ENCODE data around the gene PMEPA1.

Gene PMEPA1

DNA sequence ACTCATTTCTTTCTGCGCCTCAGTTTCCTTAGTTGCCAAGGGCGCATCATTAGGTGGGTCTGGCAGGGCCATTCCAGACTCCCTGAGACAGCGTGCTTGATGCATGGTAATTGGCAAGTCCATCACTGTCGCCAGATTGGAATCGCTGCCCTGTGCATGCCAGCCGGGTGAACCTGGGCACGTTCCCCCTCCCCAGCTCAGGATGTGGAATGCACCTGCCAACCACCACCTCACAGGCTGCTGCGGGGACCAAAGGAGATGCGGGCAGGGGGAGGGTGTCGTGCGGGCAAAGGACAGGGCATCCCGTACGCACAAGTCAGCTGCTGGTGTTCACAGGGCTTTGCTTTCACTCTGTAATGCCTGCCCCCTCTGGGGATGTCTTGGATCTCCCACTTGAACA is 36.4 kb upstream of the PMEPA1 start:
- Mint-ChIP-seq H3K27ac (no peak overlapping the region), H3K9me3 (peaks cover 0 to 4% of the 10 kb centered on the region in 2 donors), H3K4me1 (peaks cover 14 to 18% of the 10 kb centered on the region in 2 donors), H3K27me3 (peaks cover 39 to 46% of the 10 kb centered on the region in 2 donors), H3K4me3 (no peak overlapping the region), H3K36me3 (no peaks in the 10 kb centered on the region)
- no peak for DNase-seq
- ATAC-seq (replicated peaks): no peak

GRCh38 chr20:57744206-57744605 is 34.4 kb upstream of the PMEPA1 start:
- peaks cover 28 to 38% of the 10 kb centered on the region in 2 donors for H3K27me3 Mint-ChIP-seq
- H3K36me3 Mint-ChIP-seq: no peaks in the 10 kb centered on the region

DNA sequence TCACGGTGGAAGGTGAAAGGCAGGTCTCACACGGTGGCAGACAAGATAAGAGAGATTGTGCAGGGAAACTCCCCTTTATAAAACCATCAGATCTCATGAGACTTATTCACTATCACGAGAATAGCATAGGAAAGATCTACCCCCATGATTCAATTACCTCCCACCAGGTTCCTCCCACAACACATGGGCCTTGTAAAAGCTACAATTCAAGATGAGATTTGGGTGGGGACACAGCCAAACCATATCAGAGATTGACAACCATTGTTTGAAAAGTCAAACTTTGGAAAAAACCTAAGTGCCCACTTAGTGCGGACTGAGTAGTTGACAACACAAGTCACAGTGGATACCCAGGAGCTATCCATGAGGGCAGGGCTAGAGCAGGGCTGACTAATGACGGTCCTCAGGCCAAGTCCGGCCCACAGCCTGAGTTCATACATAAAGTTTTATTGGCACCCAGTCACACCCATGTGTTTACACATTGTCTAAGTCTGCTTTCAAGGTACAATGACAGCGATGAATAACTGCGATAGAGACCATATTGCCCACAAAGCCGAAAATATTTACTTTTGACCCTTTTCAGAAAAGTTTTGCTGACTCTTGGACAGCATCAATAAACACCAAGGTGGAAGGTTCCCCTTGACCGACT is 33.8 kb upstream of the PMEPA1 start:
- Mint-ChIP-seq H3K4me3 (no peak overlapping the region), H3K4me1 (peaks cover 4 to 6% of the 10 kb centered on the region in 2 donors), H3K36me3 (no peaks in the 10 kb centered on the region), H3K27me3 (peaks cover 28 to 32% of the 10 kb centered on the region in 2 donors), H3K9me3 (peaks cover 0 to 4% of the 10 kb centered on the region in 2 donors), H3K27ac (peak overlapping the region; percentile 62)
- no peak for ATAC-seq (replicated peaks)
- DNase-seq: no peak

More at GRCh38 chr20:57744206-57744605, 34.4 kb upstream of the PMEPA1 start:
- DNase-seq (no peak), ATAC-seq (replicated peaks) (no peak)
- Mint-ChIP-seq H3K9me3 (peaks cover 0 to 4% of the 10 kb centered on the region in 2 donors), H3K4me3 (no peak overlapping the region), H3K27ac (no peak overlapping the region), H3K4me1 (peaks cover 10 to 12% of the 10 kb centered on the region in 2 donors)

GRCh38 chr20:57742507-57743181 is 32.8 kb upstream of the PMEPA1 start:
- Mint-ChIP-seq H3K27ac (no peak overlapping the region), H3K27me3 (peaks cover 26% of the 10 kb centered on the region in 2 donors), H3K36me3 (no peaks in the 10 kb centered on the region), H3K4me1 (no peaks in the 10 kb centered on the region), H3K4me3 (no peak overlapping the region), H3K9me3 (peaks cover 0 to 4% of the 10 kb centered on the region in 2 donors)
- ATAC-seq (replicated peaks) (no peak), DNase-seq (no peak)

DNA sequence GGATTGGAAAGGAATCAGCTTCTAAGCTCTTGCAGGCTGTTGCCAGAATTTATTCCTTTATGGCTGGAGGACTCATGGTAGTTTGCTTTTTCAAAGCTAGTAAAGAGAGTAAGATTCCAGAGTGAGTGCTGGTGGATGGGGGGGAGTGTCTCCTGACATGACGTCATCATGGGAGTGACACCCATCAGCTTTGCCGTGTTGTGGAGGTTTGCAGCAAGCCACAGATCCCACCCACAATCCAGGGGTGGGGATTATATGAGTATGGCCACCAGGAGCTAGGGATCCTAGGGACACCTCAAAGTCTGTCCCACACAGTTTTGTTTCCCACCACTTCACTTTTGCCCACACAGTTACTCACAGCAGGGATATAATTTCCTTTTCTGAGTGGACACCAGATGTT is 28.7 kb upstream of the PMEPA1 start:
- no peaks in the 10 kb centered on the region for H3K36me3 Mint-ChIP-seq
- no peak overlapping the region for H3K4me3 Mint-ChIP-seq
- no peak overlapping the region for H3K27ac Mint-ChIP-seq
- DNase-seq (no peak), ATAC-seq (replicated peaks) (no peak)
- H3K4me1 Mint-ChIP-seq: peaks cover 15% of the 10 kb centered on the region in 2 donors
- peaks cover 0 to 4% of the 10 kb centered on the region in 2 donors for H3K9me3 Mint-ChIP-seq
- peaks cover 36 to 45% of the 10 kb centered on the region in 2 donors for H3K27me3 Mint-ChIP-seq

DNA sequence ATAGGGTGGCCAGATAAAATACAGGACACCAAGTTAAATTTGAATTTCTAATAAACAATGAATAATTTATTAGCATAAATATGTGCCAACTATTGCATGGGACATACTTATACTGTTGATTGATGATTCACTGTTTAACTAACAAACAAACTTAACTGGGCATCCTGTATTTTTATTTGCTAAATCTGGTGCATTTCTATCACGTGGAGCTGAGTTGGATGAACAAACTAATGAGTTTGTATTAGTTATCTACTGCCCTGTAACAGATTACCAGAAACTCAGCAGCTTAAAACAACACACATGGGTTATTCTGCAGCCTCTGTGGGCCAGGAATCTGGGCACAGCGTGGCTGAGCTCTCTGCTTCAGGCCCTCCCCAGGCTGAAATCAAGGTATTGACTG is 28.2 kb upstream of the PMEPA1 start:
- ATAC-seq (replicated peaks) (no peak), DNase-seq (no peak)
- Mint-ChIP-seq H3K9me3 (peaks cover 0 to under 1% of the 10 kb centered on the region in 2 donors), H3K27ac (no peak overlapping the region), H3K4me3 (no peak overlapping the region), H3K27me3 (peaks cover 40 to 45% of the 10 kb centered on the region in 2 donors), H3K4me1 (peaks cover 15% of the 10 kb centered on the region in 2 donors), H3K36me3 (no peaks in the 10 kb centered on the region)

- peaks cover 39 to 43% of the 10 kb centered on the region in 2 donors for H3K27me3 Mint-ChIP-seq
Observed at GRCh38 chr20:57737349-57737748, 27.5 kb upstream of the PMEPA1 start.

GRCh38 chr20:57736738-57737347 is 27.0 kb upstream of the PMEPA1 start:
- Mint-ChIP-seq H3K27ac (no peak overlapping the region), H3K4me1 (peaks cover 15% of the 10 kb centered on the region in 2 donors), H3K4me3 (no peak overlapping the region), H3K9me3 (no peaks in the 10 kb centered on the region), H3K27me3 (peaks cover 34 to 38% of the 10 kb centered on the region in 2 donors), H3K36me3 (no peaks in the 10 kb centered on the region)
- DNase-seq (no peak), ATAC-seq (replicated peaks) (no peak)

More at GRCh38 chr20:57737349-57737748, 27.5 kb upstream of the PMEPA1 start:
- ATAC-seq (replicated peaks): no peak
- Mint-ChIP-seq H3K9me3 (no peaks in the 10 kb centered on the region), H3K4me3 (no peak overlapping the region), H3K27ac (no peak overlapping the region), H3K36me3 (no peaks in the 10 kb centered on the region), H3K4me1 (peaks cover 15% of the 10 kb centered on the region in 2 donors)
- no peak for DNase-seq

DNA sequence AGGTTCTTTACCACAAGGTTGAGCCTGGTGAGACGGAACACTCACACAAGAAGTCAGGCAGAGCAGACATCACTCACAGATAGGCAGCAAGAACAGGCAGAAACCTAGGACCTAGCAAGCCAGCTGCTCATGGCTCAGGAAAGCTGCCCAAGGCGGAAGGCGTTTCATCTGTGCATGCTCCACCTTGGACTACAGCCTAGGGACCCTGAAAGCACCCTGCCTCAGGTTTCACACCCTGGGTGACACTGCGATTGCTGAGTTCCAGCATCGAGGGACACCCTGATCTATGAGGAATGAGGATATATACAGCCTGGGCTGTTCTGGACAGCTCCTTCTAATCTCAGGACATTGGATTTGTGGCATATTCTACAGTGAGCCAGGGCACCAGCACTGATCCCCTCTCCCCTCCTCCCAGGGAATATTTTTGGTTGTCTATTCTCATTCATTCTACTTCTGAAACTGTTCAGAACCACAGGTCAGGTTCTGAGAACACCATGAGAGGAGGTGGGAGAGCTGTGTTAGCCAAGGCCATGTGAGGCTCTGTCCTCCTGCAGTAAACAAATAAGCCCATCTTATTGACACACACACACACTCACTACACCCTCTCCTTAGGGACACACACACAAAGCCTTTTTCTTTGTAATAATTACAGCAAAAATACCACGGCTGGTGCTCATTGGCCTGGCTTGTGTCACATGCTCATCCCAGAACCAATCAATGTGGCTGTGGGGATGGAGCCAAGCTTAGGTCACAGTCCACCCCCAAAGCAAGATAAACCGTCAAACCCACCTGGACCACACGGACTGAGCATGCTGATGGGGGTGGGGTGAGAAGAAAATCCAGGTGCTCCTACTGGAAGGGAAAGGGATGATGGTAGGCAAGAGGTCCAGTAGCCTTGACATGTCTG is 26.3 kb upstream of the PMEPA1 start:
- Mint-ChIP-seq H3K4me1 (peaks cover 15% of the 10 kb centered on the region in 2 donors), H3K27me3 (peaks cover 30 to 39% of the 10 kb centered on the region in 2 donors), H3K27ac (peak overlapping the region; percentile 52), H3K36me3 (no peaks in the 10 kb centered on the region), H3K9me3 (no peaks in the 10 kb centered on the region), H3K4me3 (no peak overlapping the region)
- ATAC-seq (replicated peaks) (peak in 1 of 2 donors; percentile 41), DNase-seq (no peak)

GRCh38 chr20:57734754-57735153 is 24.9 kb upstream of the PMEPA1 start:
- H3K27me3 Mint-ChIP-seq: peaks cover 29 to 39% of the 10 kb centered on the region in 2 donors
- no peak overlapping the region for H3K27ac Mint-ChIP-seq
- peak in 1 of 2 donors; percentile 45 for ATAC-seq (replicated peaks)
- H3K4me1 Mint-ChIP-seq: peaks cover 15% of the 10 kb centered on the region in 2 donors
- H3K36me3 Mint-ChIP-seq: no peaks in the 10 kb centered on the region
- H3K9me3 Mint-ChIP-seq: no peaks in the 10 kb centered on the region
- no peak for DNase-seq
- H3K4me3 Mint-ChIP-seq: no peak overlapping the region

DNA sequence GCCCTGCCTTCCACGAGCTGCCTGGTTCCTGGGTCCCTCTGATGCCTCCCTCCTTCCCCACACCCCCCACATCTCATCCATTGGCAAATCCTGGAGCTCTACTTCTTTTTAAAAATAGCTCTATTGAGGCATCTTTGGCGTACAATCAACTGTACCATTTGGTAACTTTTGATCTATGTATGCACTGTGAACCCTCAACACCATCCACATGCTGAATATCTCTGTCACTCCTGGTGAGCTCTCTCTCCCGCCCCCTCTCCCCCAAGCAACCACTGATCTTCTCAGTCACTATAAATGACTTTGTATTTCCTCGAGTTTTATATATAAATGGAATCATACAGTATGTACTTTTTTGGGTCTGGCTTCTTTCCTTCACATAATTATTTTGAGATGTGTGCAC is 22.4 kb upstream of the PMEPA1 start:
- ATAC-seq (replicated peaks): no peak
- H3K4me1 Mint-ChIP-seq: peaks cover 15% of the 10 kb centered on the region in 2 donors
- peaks cover 32 to 36% of the 10 kb centered on the region in 2 donors for H3K27me3 Mint-ChIP-seq
- no peaks in the 10 kb centered on the region for H3K9me3 Mint-ChIP-seq
- no peak for DNase-seq
- no peak overlapping the region for H3K4me3 Mint-ChIP-seq
- no peak overlapping the region for H3K27ac Mint-ChIP-seq
- no peaks in the 10 kb centered on the region for H3K36me3 Mint-ChIP-seq

- ATAC-seq (replicated peaks): no peak
- Mint-ChIP-seq H3K4me3 (no peak overlapping the region), H3K27me3 (peaks cover 31 to 36% of the 10 kb centered on the region in 2 donors)
Observed at GRCh38 chr20:57728762-57729161, 18.9 kb upstream of the PMEPA1 start.

DNA sequence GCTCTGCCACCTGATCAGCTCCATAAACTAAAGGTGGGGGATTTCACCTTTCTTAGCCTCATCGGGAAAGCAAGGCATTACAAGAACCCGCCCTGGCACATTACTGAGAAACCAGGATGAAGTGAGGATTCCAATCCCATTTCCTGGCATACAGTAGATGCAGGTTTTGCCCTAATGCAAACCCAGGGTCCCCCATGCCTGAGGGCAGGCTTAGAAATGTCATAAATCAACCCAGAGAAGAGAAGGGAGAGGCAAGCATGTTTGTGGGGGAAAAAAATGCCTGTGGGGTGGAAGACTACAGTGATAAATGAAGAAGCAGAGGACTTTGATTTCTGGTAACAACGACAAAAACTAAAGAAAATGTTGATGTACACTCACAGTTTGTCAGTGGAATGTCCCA is 18.0 kb upstream of the PMEPA1 start:
- no peak for DNase-seq
- peaks cover 0 to 2% of the 10 kb centered on the region in 2 donors for H3K36me3 Mint-ChIP-seq
- no peak overlapping the region for H3K27ac Mint-ChIP-seq
- no peaks in the 10 kb centered on the region for H3K4me1 Mint-ChIP-seq
- no peaks in the 10 kb centered on the region for H3K9me3 Mint-ChIP-seq
- ATAC-seq (replicated peaks): no peak
- no peak overlapping the region for H3K4me3 Mint-ChIP-seq
- peaks cover 29 to 38% of the 10 kb centered on the region in 2 donors for H3K27me3 Mint-ChIP-seq

More at GRCh38 chr20:57728762-57729161, 18.9 kb upstream of the PMEPA1 start:
- Mint-ChIP-seq H3K36me3 (peaks cover 0 to 2% of the 10 kb centered on the region in 2 donors), H3K9me3 (no peaks in the 10 kb centered on the region), H3K27ac (no peak overlapping the region), H3K4me1 (no peaks in the 10 kb centered on the region)
- DNase-seq: no peak

DNA sequence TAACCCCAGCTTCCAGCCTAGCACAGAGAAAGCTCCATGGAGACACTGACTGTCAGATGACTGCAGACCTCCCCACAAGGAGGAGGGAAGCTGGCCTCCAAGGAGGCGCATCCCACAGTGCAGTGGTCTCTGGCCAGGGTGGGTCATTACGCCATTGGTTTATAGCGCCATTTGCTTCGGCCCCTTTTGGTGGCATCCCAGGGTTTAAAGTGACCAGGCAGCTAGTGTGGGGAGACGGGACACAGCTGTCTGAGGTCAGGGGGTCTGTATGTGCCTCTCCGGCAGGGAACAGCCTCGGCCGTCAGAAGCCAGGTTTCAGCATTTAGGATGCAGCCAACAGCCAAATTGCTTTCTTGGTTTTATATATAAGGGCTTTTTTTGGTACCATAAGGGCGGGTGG is 15.8 kb upstream of the PMEPA1 start:
- no peak for ATAC-seq (replicated peaks)
- DNase-seq: no peak
- no peaks in the 10 kb centered on the region for H3K9me3 Mint-ChIP-seq
- H3K36me3 Mint-ChIP-seq: peaks cover 0 to 2% of the 10 kb centered on the region in 2 donors
- no peak overlapping the region for H3K4me3 Mint-ChIP-seq
- H3K27me3 Mint-ChIP-seq: peaks cover 33 to 42% of the 10 kb centered on the region in 2 donors
- H3K4me1 Mint-ChIP-seq: no peaks in the 10 kb centered on the region
- no peak overlapping the region for H3K27ac Mint-ChIP-seq

Measured in stimulated activated naive B cell treated with anti-CD40 and anti-IgM and Interleukin-4, amounts not matched to agents 10 μg/mL and 1 μg/mL and 100 μg/mL, for 72 hours (primary cell).